ENCODE data around the gene DYNC1H1.

GRCh38 chr14:102075155-102075554 is 110.8 kb downstream of the DYNC1H1 start:
- no peak for TF ChIP-seq CTCF (IDR thresholded peaks at IDR 0.05; ENCODE audit: low read depth, low read length, poor library complexity, severe bottlenecking)
- no peak for TF ChIP-seq EZH2phosphoT487 (IDR thresholded peaks at IDR 0.05; ENCODE audit: borderline replicate concordance, low read length)
